Activated T-cell treated with anti-CD3 and anti-CD28 coated beads for 24 hours (primary cell): Measurements from ENCODE around the gene PBLD.
"Not testable (repeated sequence)": the region's sequence is repeated elsewhere in the genome, so short reads cannot be mapped to it uniquely, and the experiment has no call there.

Source experiments
- DNase-seq: peaks from one replicate; pipeline ENCODE4 v3.0.0-alpha.2; 2020; ENCODE audit warnings: low read depth

The PBLD gene

DNA sequence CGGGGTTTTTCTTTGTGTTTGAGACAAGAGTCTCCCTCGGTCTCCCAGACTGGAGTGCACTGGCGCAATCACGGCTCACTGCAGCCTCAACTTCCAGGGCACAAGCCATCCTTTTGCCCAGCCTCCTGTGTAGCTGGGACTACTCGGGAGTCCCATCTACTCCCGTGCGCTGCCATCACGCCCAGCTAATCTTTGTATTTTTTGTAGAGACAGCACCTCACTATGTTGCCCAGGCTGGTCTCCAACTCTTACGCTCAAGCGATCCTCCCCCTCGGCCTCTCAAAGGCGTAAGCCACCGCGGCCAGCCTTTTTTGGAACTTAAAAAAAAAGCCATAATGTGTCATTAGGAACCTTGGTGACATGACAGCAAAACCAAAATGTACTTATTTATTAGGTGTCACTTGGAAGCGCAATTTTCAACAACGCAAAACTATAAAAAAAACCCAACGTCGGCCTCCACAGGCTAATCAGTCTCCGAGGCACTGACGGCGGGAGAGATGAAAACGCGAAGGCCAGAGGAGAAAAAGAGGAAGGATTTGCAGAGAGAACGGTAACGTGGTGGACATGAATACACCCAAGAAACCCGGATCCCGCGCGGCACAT lies 1.8 kb downstream of the PBLD start:
- no peak for DNase-seq

DNA sequence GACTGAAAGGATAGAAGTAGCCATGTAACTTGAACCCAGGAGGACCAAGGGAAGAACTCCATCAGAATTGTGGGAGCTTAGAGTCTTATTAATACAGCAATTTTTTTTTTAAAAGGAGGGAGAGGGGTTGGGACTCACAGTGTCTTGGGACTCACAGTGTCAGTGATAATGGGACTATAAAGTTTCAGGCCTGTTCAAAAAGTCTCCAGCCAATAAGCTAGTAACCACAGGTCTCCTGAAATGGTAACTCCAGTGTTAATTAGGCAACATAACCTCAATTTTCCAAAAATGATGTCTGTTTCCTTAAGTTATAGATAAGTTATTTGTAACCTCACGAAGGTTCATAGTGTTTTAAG lies 3.2 kb downstream of the PBLD start:
- no peak for DNase-seq

DNA sequence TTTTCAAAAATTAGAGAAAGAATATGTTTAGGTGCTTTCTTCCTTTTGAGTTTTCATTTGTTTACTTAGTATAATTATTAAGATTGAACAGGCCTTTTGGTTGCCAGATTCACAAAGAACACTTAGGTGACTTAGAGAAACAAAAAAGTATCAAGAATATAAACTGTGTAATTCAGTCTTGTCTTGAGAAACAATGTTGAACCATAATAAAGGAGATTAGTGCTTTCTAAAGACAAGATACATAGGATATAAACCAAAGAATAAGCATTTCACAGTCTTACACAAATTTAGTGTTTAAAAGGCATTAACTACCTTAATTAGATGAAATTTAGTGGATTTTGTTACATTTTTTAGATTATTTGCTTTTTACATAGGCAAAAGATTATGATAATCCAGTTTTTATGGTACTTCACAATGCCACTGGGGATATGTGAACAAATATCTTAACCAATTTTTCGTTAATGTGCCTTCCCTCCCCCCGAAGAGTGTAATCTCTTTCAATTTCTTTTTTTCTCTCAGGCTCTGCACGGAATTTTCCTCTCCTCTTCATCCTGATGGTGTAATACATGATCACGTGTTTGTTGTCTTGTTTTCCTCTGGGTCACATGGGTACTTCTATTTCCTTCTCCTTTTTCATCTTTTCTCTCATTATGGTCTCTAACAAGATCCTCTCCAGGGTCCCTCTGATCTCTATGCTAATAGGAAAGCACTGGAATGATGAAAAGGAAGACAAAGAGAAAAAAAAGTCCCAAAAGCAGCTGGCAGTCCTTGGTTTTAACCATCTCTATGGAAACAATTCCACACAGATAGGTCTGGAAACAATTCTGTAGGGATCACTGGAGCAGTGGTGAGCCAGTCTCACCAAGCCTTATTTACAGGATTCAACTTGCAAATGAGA lies 4.6 kb downstream of the PBLD start:
- no peak for DNase-seq

DNA sequence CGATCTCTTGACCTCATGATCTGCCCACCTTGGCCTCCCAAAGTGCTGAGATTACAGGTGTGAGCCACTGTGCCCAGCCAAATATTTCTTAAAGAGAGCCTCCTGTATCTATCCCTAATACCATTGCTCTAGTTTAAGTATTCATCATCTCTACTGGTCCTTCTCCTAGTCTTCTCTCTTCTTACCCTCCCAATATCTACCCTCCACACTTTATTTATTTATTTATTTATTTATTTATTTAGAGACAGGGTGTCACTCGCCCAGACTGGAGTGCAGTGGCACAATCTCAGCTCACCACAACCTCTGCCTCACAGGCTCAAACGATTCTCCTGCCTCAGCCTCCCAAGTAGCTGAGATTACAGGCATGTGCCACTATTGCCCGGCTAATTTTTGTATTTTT lies 8.3 kb downstream of the PBLD start:
- not testable (repeated sequence) for DNase-seq

DNA sequence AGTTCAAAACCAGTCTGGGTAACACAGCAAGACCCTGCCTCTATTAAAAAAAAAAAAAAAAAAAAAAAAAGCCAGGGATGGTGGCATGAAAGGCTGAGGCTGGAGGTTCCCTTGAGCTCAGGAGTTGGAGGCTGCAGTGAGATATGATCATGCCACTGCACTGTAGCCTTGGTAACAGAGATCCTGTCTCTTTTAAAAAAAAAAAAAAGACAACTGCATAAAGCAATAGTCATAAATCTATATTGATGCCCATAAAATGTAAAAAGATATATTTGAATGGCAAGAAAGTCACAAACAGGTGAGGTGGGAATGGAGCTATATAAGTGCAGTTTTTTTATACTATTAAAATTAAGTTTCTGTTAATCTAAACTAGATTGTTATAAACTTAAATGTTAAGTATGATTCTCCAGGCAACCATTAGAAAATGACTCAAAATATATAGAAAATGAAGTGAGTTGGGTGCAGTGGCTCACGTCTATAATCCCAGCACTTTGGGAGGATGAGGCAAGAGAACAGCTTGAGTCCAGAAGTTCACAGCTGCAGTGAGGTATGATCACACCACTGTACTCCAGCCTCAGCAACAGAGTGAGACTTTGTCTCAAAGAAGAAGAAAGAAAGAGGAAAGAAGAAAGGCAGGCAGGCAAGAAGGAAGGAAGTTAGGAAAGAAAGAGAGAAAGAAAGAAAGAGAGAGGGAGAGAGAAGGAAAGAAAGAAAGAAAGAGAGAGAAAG lies 14.2 kb downstream of the PBLD start:
- no peak for DNase-seq

DNA sequence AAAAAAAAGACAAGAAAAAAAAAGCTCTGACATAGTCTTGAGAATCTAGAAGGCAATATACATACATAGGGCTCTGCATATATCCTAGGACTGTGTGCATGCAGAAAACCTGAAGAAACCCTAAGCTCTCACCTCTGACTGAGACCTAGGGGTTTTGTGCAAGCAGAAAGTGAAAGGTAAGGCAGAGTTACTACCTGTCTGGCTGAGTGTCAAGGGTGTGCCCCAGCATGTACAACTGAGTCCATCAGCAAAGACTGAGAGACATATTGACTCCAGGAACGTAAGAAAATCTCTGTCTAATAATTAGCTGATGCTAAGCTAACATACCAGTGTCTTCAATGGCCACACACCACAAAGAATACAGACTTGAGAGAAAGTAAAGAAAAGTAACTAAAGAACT lies 17.1 kb downstream of the PBLD start:
- no peak for DNase-seq

DNA sequence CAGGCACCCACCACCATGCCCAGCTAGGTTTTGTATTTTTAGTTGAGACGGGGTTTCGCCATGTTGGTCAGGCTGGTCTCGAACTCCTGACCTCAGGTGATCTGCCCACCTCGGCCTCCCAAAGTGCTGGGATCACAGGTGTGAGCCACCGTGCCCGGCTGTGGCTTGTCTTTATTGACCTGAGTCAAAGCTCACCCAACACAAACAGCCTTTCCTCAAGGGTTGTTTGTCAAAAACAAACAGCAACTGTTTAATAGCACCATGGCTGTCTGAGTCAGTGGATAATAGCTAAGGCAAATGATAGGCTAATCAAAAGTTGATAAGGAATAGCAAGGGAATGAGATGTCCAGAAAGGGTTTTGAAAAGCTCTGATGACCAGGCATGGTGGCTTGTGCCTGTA lies 17.8 kb downstream of the PBLD start:
- DNase-seq = not testable (repeated sequence)

DNA sequence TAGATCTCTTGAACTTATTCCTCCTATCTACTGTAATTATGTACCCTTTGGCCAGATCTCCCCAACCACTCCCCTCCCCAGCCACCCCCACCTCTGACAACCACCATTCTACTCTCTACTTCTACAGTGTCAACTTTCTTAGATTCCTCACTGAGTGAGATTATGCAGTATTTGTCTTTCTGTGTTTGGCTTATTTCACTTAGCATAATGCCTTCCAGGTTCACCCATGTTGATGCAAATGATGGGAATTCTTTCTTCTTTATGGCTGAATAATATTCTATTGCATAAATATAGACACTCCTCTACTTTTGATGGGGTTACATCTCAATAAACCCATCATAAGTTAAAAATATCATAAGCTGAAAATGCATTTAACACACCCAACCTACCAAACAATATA lies 22.2 kb downstream of the PBLD start:
- DNase-seq = no peak

DNA sequence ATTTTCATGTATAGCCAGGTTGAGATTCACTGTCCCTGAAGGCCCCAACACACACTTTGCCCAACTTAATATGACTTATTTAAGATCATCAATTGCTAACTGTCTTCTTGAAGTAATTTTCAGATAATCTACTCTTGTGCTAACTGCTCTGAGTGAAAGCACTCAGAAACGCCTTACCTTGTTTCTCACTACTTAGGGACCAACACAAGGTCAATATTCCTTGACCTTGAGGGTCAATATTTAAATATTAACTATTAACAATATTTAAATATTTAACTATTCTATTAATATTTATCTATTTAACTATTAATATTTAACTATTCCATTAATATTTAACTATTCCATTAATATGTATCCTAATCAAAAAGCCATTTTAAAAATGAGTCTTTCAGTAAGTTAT lies 26.9 kb downstream of the PBLD start:
- no peak for DNase-seq

DNA sequence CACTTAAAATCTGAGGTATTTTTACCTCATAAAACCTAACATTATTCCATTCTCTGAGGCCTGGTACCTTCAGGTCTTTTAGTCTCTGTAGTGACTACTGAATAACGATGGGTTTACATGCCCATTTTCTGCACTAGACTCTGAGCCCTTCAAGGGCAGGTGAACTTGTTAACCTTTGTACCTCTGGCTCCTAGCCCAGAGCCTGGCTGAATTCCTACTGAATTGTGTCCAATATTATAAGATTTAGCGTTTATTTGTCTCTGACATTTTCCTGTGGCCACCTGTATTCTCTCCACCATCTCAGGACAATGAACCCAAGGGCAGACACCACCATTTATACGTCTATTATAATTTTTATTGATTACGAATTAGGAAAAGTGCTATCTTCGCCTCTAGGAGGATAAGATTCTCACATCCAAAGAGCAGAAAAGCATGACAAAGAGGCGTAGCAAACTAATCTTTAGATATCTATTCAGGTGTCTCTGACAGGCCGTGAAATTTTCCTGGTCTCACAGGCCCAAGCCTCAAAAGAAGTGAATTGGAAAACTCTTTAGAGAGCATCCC lies 28.8 kb downstream of the PBLD start:
- DNase-seq = no peak

DNA sequence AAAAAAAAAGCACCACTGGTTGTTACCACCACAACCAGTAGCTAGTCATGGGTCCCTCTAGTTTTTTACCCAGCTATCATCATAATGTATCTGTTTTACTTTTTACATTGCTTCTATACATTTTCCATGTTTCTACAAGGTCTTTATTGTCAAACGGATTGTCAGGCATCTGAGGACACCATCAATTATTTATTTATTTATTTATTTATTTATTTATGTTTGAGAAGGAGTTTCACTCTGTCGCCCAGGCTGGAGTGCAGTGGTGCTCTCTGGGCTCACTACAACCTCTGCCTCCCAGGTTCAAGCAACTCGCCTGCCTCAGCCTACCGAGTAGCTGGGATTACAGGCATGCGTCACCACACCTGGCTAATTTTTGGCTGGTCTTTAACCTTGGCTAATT lies 29.9 kb downstream of the PBLD start:
- DNase-seq = no peak

DNA sequence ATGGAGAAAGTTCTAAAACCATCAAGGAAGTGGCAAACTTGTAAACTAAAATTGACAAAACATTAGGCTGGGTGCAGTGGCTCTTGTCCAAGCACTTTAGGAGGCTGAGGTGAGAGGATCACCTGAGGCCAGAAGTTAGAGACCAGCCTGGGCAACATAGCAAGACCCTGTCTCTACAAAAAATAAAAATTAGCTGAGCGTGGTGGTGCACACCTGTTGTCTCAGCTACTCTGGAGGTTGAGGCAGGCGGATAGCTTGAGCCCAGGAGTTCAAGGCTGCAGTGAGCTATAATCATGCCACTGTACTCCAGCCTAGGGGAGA lies 30.3 kb downstream of the PBLD start:
- no peak for DNase-seq

DNA sequence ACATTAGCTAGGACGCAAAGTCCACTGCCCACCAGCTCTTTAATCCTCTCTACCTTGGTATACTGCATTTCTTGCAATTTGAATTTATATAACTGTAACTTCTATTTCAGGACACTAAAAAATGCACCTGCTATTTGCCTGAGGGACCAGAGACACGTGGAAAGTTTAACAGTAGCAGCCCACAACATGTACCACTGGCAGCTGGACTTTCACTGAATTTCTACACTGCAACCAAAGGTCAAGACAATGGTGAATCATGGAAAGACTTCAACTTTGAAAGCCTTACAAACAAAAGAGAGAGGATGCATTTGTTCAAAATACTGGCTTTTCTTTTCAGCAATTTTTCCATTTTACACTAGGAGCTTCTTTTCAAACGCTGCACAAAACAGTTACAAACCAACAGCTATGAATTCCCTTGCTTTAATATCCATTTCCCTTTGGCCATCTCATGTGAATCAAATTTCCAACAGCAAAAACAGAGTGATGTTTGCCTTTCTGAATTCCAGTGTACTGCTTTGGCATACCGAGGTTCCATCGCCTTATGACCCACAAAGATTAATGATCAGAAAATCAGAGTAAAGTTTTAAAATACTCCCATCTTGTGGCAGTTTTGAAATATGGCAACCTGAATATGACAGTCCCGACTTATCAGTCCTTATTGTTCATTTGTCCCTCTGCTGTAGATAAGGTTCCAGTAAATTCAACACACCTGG lies 30.8 kb downstream of the PBLD start:
- DNase-seq = no peak

DNA sequence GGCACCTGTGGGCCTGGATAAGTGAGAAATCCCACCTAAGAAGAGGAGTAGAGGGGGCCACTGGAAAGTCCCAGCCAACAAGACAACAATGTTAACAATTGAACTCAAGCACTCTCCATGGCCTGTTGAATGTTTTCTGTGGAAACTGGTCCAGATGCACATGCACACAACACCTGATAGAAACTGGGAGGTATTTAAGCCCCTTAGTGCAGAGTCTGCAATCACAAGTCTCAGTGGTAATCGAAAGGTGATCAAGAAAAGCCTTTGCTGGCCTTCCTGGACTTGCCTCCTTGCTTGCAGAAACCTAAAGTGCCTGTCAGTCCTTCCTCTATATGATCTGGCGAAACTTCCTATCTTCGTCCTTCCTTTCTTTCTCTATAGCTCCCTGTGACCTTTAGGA lies 31.4 kb downstream of the PBLD start:
- DNase-seq = no peak

DNA sequence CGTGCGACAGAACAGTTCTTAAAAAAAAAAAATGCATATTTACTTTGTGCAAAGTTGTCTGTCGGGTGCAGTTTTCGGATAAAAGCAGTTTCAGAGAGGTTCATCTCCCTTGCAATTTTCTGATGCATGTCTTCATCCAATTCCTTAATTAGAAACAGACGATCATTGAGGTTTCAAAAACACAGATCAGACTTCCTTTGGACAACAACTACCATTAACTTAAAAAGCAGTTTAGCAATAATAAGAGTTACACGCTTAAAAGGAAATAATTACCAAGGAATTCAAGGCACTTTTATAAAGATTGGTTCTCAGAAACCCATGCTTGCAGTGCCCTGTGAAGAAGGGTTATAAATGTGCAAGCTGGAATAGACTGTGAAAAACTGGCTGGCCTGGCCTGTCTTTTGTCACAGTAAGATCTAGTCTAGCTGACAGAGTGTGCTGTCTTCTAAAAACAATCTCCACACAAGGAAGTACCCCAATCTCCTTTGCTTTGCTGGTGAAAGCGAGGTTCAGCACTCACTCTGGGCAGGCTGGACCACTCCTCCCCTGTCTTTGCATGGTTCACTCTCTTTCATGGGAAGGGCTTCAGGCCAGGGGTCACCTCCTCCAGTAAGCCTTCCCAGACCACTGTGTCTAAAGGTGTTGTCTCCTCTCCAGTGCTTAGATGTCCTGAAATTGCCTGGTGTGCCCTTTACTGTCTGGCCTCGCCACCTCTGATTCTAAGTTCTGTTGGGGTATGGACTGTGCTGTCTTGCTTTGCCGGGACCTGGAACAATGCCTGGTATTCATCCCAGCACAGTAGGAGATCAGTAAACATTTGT lies 35.7 kb downstream of the PBLD start:
- DNase-seq = no peak

DNA sequence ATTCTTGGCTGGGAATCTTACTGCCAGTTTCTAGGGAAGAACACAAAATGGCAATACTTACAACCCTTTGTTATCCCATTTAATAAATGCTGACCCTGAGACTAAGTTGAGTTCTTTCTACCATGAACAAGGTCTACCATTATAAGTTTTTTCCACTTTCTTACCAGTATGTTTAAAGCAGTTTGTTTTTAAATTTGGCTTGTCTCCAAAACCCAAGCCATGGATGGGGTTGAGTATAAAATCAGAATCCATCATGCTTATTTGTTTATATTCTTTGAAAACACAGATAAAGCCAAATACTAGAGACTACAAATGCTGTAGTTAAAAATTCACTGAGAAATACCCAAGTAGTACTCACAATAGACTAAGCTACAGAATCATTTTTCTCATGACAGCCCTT lies 42.0 kb downstream of the PBLD start:
- DNase-seq = no peak

DNA sequence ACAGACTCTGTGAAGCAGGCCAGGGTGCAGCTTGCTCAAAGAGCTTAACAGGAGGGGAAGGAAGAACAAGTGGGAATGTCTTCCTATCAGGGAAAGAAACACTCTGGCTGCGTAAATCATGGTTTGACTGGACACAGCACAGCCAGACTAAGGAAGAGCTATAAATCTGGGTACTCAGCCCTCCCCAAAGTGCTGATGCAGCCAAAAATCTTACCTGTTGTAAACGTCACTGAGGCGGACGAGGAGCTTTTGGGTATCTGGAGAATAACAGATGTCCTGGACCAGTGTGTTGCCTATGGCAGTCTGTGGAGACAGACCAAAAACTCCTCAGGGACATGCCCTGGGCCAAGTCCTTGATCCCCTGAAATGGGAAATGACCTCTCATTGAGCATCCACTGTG lies 44.0 kb downstream of the PBLD start:
- no peak for DNase-seq

DNA sequence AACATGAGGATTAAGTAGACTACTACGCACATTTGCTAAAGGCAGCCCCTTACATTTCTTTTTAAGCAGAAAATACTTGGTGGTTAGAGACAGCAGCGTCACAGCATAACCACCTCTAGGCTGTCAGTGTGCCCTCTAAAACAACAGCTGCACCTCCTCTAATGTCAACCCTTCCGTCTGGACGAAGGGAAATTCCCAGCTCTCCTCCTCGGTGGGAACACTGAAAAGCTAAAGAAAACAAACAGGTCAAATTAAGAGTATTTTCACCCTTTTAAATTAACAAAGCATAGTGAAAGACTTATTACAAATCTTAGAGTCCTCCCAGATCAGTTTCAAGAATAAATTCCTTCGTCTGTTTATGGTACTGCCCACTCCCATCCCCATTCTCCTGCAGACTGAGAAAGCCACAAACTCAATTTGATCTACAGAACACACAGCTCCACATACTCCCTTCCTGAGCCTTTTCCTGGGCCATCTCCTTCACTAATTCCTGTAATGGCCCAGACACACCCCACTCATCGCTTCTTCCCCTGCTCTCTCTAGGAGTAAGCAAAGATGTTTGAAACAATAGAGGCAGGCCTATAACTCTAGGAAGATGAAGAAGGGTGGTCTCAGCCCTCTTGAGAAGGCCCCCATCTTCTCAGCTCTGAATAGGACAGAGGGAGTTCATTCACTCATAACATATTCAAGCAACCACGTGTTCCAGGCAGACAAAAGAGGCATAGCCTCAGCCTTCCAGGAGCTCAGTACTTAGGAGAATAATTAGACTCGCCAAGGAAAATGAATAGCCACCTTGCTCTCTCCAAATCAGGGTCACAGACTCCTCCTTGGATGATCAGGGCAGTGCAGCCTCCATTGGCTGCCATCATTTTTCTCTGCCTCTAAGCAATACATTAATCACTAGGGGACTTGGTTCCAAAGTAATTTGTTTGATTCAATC lies 48.4 kb downstream of the PBLD start:
- DNase-seq = no peak

DNA sequence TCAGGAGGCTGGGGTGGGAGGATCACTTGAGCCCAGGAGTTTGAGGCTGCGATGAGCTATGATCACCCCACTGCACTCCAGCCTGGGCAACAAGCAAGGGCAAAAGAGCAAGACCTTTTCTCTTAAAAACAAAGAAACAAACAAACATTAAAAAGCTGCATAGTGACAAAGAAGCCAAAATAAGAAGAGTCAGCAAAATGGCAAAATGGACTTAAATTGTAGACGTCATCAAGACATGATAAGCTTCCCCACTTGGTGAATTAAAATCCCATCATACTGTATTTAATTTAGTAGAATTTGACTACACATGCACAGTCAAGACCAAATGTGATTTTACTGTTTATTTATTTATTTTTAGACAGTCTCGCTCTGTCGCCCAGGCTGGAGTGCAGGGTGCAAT lies 52.0 kb downstream of the PBLD start:
- no peak for DNase-seq
